Posterior cingulate gyrus (tissue), 11 donors: ENCODE measurements around the gene SLC1A3.

ENCODE experiments used
- DNase-seq, 10 donors: peaks; one replicate each; pipeline versions ENCODE4 v3.0.0 to v3.0.0-alpha.2; 2020 to 2021; ENCODE audit warnings: mixed read lengths in 3 of 10
- intact Hi-C: fragments of 100-400 bp; cut with DNase I; formaldehyde crosslinking; loops from one replicate; pipeline ENCODE4 v1.15.1; 2023

SLC1A3 gene

DNA sequence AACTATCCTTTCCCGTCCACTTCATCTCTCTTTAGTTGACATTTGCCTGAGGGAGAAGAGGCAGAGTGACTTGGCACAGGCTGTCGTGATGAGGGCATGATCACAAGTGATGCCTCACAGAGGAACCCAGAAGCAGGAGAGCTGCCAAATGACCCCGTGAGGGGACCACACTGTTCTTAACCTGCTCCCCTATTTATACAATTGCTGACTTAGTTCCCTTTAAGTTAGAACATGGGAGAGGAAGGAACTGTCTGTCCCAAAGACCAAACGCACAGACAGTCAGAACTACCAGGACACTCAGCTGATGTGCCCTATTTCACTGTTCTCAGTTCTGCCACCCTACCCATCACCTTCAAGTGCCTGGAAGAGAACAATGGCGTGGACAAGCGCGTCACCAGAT lies 73.7 kb downstream of the SLC1A3 start:
- peak in 3 of 10 donors; percentile 36 to 93 (median 47) for DNase-seq
- intact Hi-C loops: no loop called here

DNA sequence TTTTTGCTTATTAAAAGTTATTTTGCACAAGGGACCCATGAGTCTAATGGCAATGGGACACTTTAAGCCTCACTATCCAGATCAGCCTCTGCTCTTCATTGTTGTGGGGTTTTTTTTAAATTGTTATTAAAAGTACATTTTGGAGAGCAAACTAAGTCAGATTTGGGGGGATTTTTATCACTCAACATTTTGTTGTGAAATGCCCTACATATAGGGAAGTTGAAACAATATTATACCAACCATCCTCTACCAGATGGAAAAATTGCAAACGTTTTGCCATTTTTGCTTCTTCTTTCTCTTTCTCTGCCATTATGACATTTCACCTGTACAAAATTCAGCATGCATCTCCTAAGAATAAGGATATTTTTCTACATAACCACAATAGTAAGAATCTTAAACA lies 75.3 kb downstream of the SLC1A3 start:
- no peak for DNase-seq
- intact Hi-C loops: no loop called here

DNA sequence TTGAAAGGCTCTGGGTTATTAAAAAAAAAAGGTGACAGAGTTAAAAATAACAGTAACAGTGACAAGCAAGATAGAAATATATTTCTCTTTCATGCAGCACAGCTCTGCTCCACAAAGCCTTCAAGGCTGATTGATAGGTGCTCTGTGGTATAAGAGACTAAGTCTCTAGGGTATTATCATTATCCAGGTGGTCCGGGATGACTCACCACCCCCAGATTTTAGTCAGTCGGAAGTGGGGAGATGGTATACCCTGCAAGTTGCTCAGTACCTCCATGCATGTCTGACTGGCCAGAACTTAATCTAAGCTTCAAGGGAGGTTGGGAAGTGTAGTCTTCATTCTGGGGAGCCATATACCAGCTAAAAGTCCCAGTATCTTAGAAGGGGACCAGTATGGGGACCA lies 76.1 kb downstream of the SLC1A3 start:
- intact Hi-C loops: no loop called here
- DNase-seq: no peak

DNA sequence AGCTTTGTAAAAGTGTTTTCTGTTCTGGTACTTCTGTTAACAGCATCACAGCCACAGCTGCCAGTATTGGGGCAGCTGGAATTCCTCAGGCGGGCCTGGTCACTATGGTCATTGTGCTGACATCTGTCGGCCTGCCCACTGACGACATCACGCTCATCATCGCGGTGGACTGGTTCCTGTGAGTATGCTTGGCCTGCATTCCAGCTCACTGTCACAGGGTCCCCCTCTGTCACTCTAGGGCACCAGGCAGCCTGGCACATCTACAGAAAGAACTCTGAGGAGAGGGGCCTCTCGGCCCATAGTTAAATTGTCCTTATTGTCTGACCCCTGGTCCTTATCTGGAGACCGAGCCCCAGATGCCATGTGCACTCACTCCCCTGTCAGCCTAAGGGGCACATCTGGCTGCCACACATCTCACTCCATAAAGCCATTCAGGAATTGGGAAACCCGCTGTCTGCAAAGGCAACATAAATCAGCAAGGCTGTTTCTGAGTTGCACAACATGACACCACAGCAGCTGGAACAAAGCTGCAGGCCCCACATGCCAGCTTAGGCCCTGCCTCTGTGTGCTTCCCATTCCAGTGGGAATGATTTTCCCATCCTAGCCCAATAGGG lies 77.5 kb downstream of the SLC1A3 start:
- intact Hi-C loops: no loop called here
- peak in 9 of 10 donors; percentile 38 to 97 (median 78) for DNase-seq

DNA sequence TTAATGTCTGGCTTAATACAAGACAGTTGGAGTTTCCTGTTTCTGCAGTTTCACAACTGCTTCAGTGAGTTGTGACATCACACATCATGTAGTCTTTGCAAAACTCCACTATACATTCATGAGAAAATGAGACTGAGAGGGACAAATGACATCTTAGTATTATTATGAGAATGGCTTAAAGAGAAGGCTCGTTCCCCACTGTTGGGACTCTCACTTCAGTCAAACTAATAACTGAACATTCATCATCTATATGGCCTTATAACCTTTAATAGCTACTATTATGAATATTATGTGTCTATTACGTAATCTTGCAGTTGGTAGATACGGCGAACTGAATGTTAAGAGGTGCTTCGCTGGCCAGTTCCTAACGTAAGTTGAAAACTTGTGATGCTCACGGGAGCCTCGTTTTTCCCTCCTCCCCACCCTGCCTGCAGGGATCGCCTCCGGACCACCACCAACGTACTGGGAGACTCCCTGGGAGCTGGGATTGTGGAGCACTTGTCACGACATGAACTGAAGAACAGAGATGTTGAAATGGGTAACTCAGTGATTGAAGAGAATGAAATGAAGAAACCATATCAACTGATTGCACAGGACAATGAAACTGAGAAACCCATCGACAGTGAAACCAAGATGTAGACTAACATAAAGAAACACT lies 79.4 kb downstream of the SLC1A3 start:
- DNase-seq: no peak
- intact Hi-C loops: no loop called here

DNA sequence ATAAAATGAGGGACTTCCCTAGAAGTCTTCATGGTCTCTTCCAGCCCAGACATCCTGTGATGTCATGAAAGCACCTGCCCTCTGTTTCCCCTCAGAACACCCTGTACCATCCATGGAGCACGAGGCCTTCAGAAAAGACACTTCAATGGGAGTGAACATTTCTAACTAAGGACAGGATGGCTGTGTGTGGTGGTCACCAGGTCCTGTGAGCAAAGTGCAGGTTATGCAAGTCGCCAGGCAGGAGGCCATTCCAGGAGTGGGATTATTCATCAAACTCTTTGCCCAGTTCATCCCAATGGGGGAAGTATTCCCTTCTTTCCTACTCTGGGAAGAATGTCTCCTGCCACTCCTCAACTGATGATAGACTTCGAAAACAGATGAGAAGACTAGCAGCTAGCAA lies 80.5 kb downstream of the SLC1A3 start:
- DNase-seq: no peak
- intact Hi-C loops: no loop called here

DNA sequence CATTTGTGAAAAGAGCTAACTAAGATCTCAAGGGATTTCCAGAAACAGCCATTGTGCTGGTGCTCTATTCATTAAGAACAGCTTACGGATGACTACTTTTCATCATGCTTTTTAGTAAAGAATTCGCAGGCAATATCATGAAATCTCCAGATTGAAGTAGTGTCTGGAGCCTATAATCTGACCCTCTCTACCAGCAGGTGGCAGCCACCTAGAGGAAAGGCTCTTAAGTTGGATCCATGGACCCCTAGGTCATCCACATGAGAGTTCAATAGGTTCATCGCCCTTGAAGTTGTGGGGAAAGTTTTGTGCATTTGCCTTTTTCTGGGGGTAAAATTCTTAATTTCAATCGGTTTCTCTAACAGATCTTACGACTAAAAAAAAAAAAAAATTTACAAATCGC lies 82.3 kb downstream of the SLC1A3 start:
- intact Hi-C loops: no loop called here
- DNase-seq: no peak

DNA sequence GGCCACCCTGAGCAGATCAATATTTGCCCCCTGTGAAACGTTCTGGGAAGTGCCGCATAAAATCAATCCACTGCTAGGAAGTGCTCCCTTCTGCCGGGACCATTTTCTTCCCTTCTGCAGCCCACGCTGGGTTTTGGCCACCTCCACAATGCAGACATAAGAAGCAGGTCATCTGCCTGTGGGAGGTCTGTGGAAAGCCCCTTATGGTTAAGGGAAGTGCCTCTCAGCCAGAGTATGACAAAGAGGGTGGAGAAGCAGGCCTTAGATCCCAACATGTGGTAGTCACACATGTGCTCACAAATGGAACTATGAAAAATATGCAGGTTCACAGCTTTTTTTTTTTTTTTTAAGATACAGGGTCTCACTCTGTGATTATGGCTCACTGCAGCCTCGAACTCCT lies 82.8 kb downstream of the SLC1A3 start:
- intact Hi-C loops: no loop called here
- DNase-seq: peak in 1 of 10 donors; percentile 79

DNA sequence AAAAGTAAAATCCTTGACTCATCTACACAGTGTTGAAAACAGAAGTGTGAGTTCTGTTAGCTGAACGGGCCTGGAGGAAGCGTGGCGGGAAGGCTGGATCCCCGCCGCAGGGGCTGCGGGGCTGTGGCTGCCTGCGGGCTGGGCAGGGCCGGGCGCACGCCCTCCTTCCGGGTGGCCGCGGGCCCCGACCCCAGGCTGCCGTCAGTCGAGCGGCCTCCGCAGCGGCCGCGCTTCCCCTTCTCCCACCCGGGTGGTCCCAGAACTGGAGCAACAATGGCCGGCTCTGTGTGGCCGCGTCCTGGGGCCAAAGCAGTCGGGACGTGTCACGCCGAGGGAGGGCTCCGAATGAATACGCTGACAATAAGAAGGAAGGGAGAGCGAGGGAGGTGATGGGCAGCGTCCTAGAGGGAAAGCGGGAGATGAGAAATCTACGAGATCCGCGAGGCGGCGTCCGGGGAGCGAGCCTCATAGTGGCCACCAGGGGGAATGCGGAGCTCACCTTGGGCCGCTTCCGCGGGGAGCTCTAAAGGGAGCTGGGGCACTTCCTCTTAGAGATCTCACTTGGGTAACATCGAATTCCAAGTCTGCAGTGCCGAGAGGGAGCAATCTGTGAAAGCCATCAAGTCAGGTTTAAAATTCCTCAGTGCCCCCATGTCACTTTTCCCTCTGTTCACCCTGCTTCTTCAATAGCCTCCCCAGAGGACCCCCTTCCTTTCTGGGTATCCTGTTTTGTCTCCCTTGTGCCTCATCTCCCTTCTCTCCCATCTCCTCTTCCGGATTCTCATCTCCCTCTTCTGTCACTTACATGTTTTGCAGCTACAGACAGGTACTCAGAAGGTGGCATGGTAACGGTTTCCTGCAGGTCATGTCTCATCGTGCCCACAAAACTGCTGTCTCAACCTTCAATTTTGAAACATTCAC lies 83.9 kb downstream of the SLC1A3 start:
- peak; percentile 69 to 96 (median 83) for DNase-seq
- intact Hi-C loops: loop anchor here (5.0 to 10.0 kb wide), 2 partner anchors 183 to 426 kb away; no protein-coding TSS in a partner anchor

DNA sequence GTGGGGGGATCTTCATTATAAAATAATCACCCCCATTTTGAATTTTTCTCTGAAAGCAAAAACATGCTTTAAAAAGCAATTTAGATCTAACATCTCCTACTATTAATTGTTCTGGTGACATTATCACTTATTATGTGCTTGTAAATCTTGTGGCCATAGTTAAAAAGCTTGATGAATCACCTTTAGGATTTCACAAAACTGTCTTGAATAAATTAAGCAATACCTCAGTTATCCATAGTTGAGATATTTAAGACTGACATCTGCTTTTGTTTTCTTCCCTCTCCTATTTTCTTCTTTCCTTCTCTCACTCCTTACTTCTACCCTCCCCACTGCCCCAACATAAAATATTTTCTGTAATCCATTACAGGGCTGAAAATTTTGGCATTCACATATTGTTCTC lies 84.8 kb downstream of the SLC1A3 start:
- intact Hi-C loops: loop anchor here (5.0 to 10.0 kb wide), 2 partner anchors 184 to 426 kb away; no protein-coding TSS in a partner anchor
- DNase-seq: no peak

DNA sequence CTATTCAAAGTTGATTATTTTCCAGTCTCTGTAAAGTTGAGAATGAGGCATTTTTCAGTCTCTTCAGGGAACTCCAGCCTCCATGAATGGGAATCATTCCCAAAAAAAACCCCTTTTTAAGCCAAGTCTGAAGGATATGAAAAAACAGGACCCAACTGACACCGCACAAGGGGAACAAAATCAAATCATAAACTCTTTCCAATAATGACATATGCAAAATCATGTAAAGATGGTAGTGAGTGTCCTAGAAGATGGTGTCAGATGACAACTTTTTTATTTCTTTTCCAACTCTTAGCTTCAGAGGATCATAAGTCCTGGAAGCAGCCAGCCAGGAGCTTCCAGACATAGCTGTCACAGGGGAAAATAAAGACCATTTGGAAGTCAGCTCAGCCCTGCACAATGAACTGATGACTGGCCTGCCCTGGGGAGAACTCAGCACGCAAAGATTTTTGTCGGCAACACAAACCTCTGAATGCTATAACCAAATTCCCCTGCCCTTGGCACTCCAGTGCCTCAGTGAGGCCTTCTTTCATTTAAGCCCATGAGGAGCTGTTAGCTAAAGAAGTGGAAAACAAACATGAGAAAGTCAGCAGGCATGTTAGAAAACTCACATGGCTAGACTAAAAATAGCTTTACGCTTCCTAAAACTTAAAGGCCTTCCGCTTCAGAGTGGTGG lies 85.4 kb downstream of the SLC1A3 start:
- DNase-seq: no peak
- intact Hi-C loops: loop anchor here (2.0 to 10.0 kb wide), 3 partner anchors 85 to 427 kb away; partner anchors contain the start of gene SLC1A3

DNA sequence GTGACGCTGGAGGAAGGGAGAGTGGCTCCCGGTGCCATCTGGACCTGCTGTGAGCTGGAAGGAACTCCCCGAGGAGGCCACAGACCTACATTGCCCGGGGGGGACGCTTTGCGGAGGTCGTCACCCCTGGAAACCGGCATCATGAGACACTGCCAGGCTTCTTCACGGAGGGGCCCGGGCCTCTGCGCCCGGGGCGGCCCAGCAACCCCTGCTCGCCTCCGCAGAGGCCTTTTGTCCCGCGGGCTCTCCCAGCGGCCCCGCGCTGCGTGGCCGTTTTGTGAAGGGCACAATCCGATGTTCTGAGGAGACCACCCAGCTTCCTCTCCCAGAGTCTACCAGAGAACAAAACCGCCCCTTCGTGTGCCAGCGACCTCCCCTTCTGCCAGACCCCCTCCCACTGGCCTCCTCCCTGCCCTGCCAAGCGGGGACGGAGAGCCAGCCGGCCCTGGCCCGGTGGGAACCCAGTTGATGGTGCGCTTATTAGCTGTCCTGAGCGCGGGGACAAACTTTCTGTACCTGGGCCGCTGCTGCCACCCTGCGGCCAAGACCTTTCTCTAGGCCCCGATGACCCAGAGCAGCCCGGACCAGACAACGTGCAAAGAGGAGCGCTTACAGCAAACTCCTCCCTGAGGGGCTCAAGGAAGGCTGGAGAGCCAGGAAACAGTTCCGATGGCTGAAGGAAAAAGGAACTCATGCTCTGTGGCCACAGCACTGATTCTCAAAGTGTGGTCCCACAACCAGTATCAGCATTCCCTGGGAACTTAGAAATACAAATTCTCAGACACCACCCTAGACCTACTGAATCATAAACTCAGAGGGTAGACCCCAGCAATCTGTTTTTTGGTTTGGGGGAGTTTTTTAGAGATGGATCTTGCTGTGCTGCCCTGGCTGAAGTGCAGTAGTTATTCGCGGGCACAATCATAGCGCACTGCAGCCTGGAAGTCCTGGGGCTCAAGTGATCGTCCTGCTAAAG lies 86.7 kb downstream of the SLC1A3 start:
- intact Hi-C loops: loop anchor here (1.0 to 10.0 kb wide), 4 partner anchors 86 to 428 kb away; partner anchors contain the start of gene SLC1A3
- peak; percentile 72 to 97 (median 79) for DNase-seq

DNA sequence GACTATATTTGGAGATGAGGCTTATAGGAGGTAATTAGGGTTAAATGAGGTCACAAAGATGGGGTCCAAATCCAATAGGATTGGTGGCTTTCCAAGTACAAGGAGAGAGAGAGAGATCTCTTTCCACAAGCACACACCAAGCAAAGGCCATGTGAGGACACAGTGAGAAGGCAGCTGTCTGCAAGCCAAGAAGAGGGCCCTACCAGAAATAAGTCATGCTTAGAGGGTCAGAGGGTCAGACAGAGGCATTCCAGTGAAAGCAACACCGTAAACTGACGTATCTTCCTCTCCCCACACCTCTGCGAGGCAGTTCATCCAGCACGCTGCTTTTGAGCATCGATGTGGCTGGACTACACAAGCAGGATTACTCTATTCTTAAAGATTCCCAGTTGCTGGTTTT lies 87.9 kb downstream of the SLC1A3 start:
- intact Hi-C loops: loop anchor here (5.0 to 10.0 kb wide), 2 partner anchors 187 to 430 kb away; no protein-coding TSS in a partner anchor
- no peak for DNase-seq

DNA sequence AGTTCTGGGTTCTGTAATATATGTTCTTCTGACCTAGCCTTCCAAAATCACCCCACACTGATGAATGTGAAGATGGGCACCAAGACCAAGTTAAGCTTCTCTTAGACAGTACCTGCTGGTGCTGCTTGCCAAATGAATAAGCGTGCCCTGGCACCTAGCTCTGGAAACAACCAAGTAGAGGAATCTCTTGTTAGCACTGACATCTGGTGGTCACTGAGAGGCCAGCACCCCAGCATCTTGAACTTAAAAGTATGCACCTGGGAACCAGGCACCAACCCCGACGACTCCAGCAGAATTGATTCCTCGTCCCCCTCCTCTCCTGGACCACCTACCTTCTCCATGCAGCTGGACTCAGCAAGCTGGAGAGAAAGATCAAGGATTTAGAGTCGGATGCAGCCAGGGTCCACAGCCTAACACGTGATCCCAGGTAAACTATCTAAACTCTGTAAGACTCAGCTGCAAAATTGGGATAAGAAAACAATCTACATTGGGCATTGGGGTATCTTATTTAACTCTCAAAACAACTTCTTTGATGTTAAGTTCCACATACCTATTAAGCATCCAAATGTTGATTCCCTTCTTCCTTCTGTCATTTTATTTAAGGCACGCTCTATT lies 89.8 kb downstream of the SLC1A3 start:
- peak in 8 of 10 donors; percentile 47 to 94 (median 70) for DNase-seq
- intact Hi-C loops: loop anchor here (10.0 kb wide), 1 partner anchor 431 kb away; no protein-coding TSS in a partner anchor

DNA sequence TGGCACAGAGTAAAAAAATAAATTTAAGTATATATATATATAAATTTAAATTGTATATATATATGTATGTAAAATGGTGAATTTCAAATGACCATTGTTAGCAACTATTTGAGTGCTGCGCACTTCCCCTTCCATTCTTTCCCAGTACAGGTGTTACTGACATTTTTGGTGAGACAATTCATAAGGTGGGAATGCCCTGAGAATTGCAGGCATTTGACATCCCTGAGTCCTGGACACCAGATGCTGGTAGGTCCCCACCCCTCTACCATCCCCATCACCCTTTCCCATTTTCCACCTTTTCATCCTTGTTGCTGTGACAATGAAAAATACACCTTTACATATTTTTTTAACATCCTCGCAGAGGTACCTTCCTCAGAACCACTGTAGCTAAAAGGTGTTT lies 91.6 kb downstream of the SLC1A3 start:
- intact Hi-C loops: loop anchor here (10.0 kb wide), 1 partner anchor 433 kb away; no protein-coding TSS in a partner anchor
- no peak for DNase-seq

DNA sequence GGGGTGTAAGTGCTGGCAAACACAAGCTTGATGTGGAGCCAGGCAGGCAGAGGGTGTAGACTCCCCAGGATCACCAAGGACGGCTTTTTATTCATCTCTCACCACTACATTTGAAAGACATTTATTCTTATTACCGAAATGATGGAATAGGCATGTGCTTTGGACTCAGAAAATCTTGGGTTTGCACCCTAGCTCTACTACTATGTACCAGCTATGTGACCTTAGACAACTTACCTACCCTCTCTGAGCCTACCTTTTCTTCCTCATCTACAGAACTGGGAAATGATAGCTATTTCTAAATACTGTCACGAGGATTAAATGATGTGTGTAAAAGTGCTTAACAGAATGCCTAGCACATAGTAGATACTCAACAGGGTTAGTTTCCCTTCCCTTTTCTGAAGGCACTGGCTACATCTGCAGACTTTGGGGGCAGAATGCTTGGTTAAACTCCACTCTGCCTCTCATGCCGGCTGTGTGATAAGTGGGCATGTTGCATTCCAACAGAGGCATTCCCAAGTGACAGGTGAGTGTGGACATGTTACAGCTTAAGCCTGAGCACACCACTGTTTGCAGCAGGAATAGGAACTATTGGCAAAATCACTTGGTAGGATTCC lies 94.8 kb downstream of the SLC1A3 start:
- intact Hi-C loops: no loop called here
- DNase-seq: no peak

DNA sequence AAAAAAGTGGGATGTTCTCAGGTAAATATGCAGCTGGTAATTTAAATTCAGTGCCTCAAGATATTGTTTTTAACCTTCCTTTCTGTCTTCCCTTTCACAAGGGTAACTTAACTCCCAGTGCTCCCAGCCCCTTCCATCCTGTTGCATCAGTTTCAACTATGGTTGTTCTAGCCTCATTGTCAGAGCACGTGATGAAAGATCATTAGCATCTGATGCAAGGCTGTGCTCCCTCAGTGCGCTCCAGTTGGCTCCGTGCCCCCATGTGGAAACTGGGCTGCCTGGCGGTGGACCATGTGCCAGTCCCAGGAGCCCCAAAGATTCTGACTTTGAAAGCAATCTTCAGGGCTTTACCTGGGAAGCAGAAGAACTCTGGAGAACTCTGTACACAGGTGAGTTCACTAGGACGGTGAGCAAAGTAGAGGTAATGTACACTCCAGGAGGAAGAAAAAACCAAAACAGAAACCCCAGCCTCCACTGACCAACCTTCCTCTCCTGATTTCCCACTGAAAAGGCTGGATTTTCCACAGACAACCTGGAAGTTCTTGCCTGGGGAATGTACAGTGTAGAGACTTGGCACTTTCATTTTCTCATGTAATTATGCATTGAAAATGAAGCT lies 96.9 kb downstream of the SLC1A3 start:
- intact Hi-C loops: no loop called here
- no peak for DNase-seq

DNA sequence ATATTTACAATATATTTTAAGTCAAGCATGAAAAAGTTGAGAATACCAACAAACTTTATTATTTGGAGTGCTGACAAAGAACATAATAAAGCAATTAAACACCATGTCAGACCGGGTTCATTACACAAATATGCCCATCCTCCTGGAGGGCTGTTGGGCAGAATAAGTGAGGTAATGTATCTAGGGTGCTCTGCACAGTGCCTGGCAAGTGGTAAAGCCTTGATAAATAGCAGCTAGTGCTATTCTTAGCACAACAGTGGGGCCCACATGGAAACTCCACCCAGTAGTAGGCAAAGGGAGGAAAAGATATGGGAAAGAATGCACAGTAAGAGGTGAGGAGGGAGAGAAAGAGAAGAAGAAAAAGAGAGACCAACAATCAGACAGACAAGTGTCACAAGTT lies 97.7 kb downstream of the SLC1A3 start:
- intact Hi-C loops: no loop called here

More for the DNA sequence above, 97.7 kb downstream of the SLC1A3 start:
- DNase-seq: no peak
